Endothelial cell of umbilical vein (primary cell): Measurements from ENCODE around the gene INTS7. TPM values are rescaled to one million over a fixed set of nuclear protein-coding genes. Genes with fewer than 3 reads are reported as not detected.

ENCODE experiments used
- BruUV-seq: library from RNA; stranded (reverse); fragments of 400-500 nt; replicated peaks from 2 replicates; lab custom pipeline; 2021; lab: Mats Ljungman, UMichigan
- CTCF ChIA-PET: fragments of 300-600, 350-600 bp; sonication (Branson Sonifier 250); formaldehyde crosslinking; loops from one replicate; lab custom pipeline; 2021; ENCODE audit warnings: antibody characterized with exemption, inconsistent platforms; lab: Charles Lee
- POLR2A ChIA-PET: fragments of 300-600, 350-600 bp; sonication (Branson Sonifier 250); formaldehyde crosslinking; loops from one replicate; lab custom pipeline; 2021; ENCODE audit warnings: antibody characterized with exemption, inconsistent platforms; lab: Charles Lee
- DNase-seq: peaks from one replicate; pipeline ENCODE4 v3.0.0-alpha.2; 2011; ENCODE audit warnings: low read depth, low spot score
- FAIRE-seq: peaks from 2 replicates; lab custom pipeline; 2011; peaks lifted over from hg19 to GRCh38; lab: Jason Lieb, UNC
- H2AFZ ChIP-seq: 2 replicates; pipeline ENCODE4 v1.6.0; 2012; ENCODE audit warnings: low read depth, low read length, control low read depth, inconsistent platforms
- H3K27ac ChIP-seq: 2 replicates; pipeline ENCODE4 v1.5.1; 2011; ENCODE audit warnings: low read depth, mild to moderate bottlenecking, control low read depth, low read length, moderate library complexity; ENCODE audit not compliant: insufficient read depth
- H3K27me3 ChIP-seq, 2 experiments: 2 replicates each; pipeline versions ENCODE4 v1.6.0 to v1.6.1; 2011; ENCODE audit warnings: low read length in 2 of 2, mixed read lengths in 1 of 2; ENCODE audit not compliant: control insufficient read depth in 2 of 2, insufficient read depth in 2 of 2
- H3K36me3 ChIP-seq, 2 experiments: 2 replicates in 1 of 2; 3 replicates in 1 of 2; pipeline ENCODE4 v1.5.1; 2011; ENCODE audit warnings: low read length in 2 of 2, mild to moderate bottlenecking in 1 of 2, moderate library complexity in 1 of 2; ENCODE audit not compliant: control insufficient read depth in 2 of 2, insufficient read depth in 2 of 2; ENCODE audit errors: extremely low read depth in 1 of 2
- H3K4me1 ChIP-seq: 3 replicates; pipeline ENCODE4 v1.5.1; 2011; ENCODE audit warnings: mild to moderate bottlenecking, low read length; ENCODE audit not compliant: control insufficient read depth, insufficient read depth; ENCODE audit errors: extremely low read depth
- H3K4me2 ChIP-seq: 2 replicates; pipeline ENCODE4 v1.6.1; 2011; ENCODE audit warnings: low read length, control low read depth, mixed read lengths; ENCODE audit not compliant: insufficient read depth
- H3K4me3 ChIP-seq, 3 experiments: fragments of 200-600 bp in 1 of 3; sonication (generic), shearing (Covaris generic) in 1 of 3; replicated peaks in 1 of 3; 2 replicates each; pipeline ENCODE4 v1.5.1; 2011 to 2016; ENCODE audit warnings: control low read depth in 3 of 3, low read length in 3 of 3, mild to moderate bottlenecking in 2 of 3, inconsistent platforms in 1 of 3, low read depth in 1 of 3, moderate library complexity in 1 of 3; ENCODE audit not compliant: insufficient read depth in 1 of 3
- H3K79me2 ChIP-seq: 2 replicates; pipeline ENCODE4 v1.6.0; 2012; ENCODE audit warnings: low read length, inconsistent platforms; ENCODE audit not compliant: control insufficient read depth, insufficient read depth
- H3K9ac ChIP-seq: replicated peaks from 2 replicates; pipeline ENCODE3; 2011; ENCODE audit warnings: low read length, control low read depth; ENCODE audit not compliant: insufficient read depth; ENCODE audit errors: extremely low read depth
- H3K9me1 ChIP-seq: replicated peaks from 3 replicates; pipeline ENCODE4 v1.6.0; 2011; ENCODE audit warnings: mild to moderate bottlenecking, low read length; ENCODE audit not compliant: control insufficient read depth, insufficient read depth; ENCODE audit errors: extremely low read depth
- H3K9me3 ChIP-seq: replicated peaks from 2 replicates; pipeline ENCODE4 v1.5.1; 2012; ENCODE audit warnings: low read length, inconsistent platforms; ENCODE audit not compliant: control insufficient read depth, insufficient read depth
- H4K20me1 ChIP-seq: replicated peaks from 2 replicates; pipeline ENCODE3; 2011; ENCODE audit warnings: mild to moderate bottlenecking, low read length; ENCODE audit not compliant: control insufficient read depth, insufficient read depth; ENCODE audit errors: extremely low read depth
- CTCF ChIP-seq, 2 donors: IDR thresholded peaks; 1 replicate in 1 of 2; 2 replicates in 1 of 2; pipeline ENCODE4 v1.5.1; 2011; ENCODE audit warnings: low read length in 2 of 2, mild to moderate bottlenecking in 2 of 2, moderate library complexity in 2 of 2, control low read depth in 1 of 2, inconsistent platforms in 1 of 2, low read depth in 1 of 2; ENCODE audit not compliant: insufficient read depth in 1 of 2; ENCODE audit errors: extremely low read depth in 1 of 2
- EZH2 ChIP-seq: IDR thresholded peaks from 2 replicates; pipeline ENCODE4 v1.6.1; 2012; ENCODE audit warnings: borderline replicate concordance, low read depth, mild to moderate bottlenecking, moderate library complexity, low read length, inconsistent platforms; ENCODE audit not compliant: severe bottlenecking
- FOS ChIP-seq: IDR thresholded peaks from 2 replicates; pipeline ENCODE4 v1.6.1; 2011; ENCODE audit warnings: mild to moderate bottlenecking, low read length, moderate library complexity, borderline replicate concordance; ENCODE audit not compliant: insufficient read depth
- GATA2 ChIP-seq: IDR thresholded peaks from 2 replicates; pipeline ENCODE4 v1.7.0; 2011; ENCODE audit warnings: low read depth, mild to moderate bottlenecking, moderate library complexity, mixed read lengths, low read length; ENCODE audit not compliant: insufficient read length, insufficient read depth
- JUN ChIP-seq: IDR thresholded peaks from 2 replicates; pipeline ENCODE4 v1.6.1; 2011; ENCODE audit warnings: borderline replicate concordance, low read depth; ENCODE audit not compliant: insufficient read length, insufficient read depth
- MYC ChIP-seq: IDR thresholded peaks from one replicate; pipeline ENCODE4 v1.6.1; 2011; ENCODE audit warnings: mild to moderate bottlenecking, low read depth, low read length
- POLR2A ChIP-seq: IDR thresholded peaks from 2 replicates; pipeline ENCODE4 v1.6.1; 2012; ENCODE audit warnings: low read depth, mild to moderate bottlenecking, control low read depth, low read length
- POLR2AphosphoS5 ChIP-seq: IDR thresholded peaks from 2 replicates; pipeline ENCODE4 v1.6.1; 2012; ENCODE audit warnings: low read depth, mild to moderate bottlenecking, control low read depth, low read length, moderate library complexity; ENCODE audit not compliant: insufficient read depth
- dilution Hi-C: fragments of 300-500 bp; cut with MboI; formaldehyde crosslinking; loops from one replicate; pipeline ENCODE4 v1.15.0; 2019; ENCODE audit warnings: low sequenced_read_pairs; ENCODE audit not compliant: extremely low pct_ligation_motif_present
- intact Hi-C: fragments of 100-400 bp; cut with micrococcal nuclease; formaldehyde crosslinking; loops from one replicate; pipeline ENCODE4 v1.10.0; 2022
- polyA plus RNA-seq, 4 experiments: library from polyadenylated mRNA; depleted of rRNA in 3 of 4; stranded (reverse) in 3 of 4; unstranded in 1 of 4; fragments of >200 nt; gene quantifications; 2 replicates each; pipeline versions ENCODE4 v1.2.1 to v1.2.3, GENCODE V29; 2011 to 2012; ENCODE audit warnings: missing spikeins in 1 of 4
- total RNA-seq: library from RNA; stranded (reverse); gene quantifications from 2 replicates; pipeline ENCODE4 v1.2.3, GENCODE V29; 2021
- TF ChIP-seq, protein P1 (sequence below): IDR thresholded peaks from 2 replicates; pipeline ENCODE4 v1.6.1; 2011; ENCODE audit not compliant: insufficient read depth, insufficient read length

INTS7 gene
- total and polyA plus RNA-seq, 2 donors (not counting 3 experiments of a cell fraction or from before 2014, with no cell fraction given): 9.1 to 18.1 TPM

- H3K36me3 ChIP-seq: peaks cover 0 to 5% of the 10 kb centered on the region in 2 experiments
- no peak overlapping the region for H3K4me2 ChIP-seq
- TF ChIP-seq POLR2A: no peak
- TF ChIP-seq GATA2: no peak
- no peak for TF ChIP-seq FOS
- no peak for TF ChIP-seq POLR2AphosphoS5
- TF ChIP-seq CTCF (IDR thresholded peaks at IDR 0.05; ENCODE audit: extremely low read depth in 1 of 2, insufficient read depth in 1 of 2, low read depth in 1 of 2, low read length in 2 of 2): no peak
- TF ChIP-seq JUN: no peak
- TF ChIP-seq MYC: no peak
- TF ChIP-seq EZH2: no peak
- TF ChIP-seq, protein P1, sequence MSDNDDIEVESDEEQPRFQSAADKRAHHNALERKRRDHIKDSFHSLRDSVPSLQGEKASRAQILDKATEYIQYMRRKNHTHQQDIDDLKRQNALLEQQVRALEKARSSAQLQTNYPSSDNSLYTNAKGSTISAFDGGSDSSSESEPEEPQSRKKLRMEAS: no peak
- no peaks in the 10 kb centered on the region for H3K9me3 ChIP-seq
- H3K9ac ChIP-seq: no peak overlapping the region
- no peak for FAIRE-seq
- H3K9me1 ChIP-seq: no peaks in the 10 kb centered on the region
- no peak overlapping the region for H2AFZ ChIP-seq
- dilution Hi-C loops (no loop called here), intact Hi-C loops (no loop called here)
- peaks cover 4% of the 10 kb centered on the region for H3K4me1 ChIP-seq
- ChIA-PET CTCF (interaction anchor here (1.0 to 1.5 kb wide), 4 partner anchors 27 to 308 kb away, joined by 3 read pairs; partner anchors contain the start of genes DTL and INTS7), POLR2A (no interaction called here)
- no peaks in the 10 kb centered on the region for H4K20me1 ChIP-seq
- H3K27me3 ChIP-seq: no peaks in the 10 kb centered on the region
- H3K79me2 ChIP-seq: no peaks in the 10 kb centered on the region
- DNase-seq: no peak
- H3K27ac ChIP-seq: no peak overlapping the region
- no peak overlapping the region for H3K4me3 ChIP-seq
- BruUV-seq: no TSS peak
Observed at GRCh38 chr1:212007178-212007577, 28.2 kb downstream of the INTS7 start.
